MM.1S (cell line): Measurements from ENCODE around the gene IFITM5.

Source experiments
- DNase-seq: peaks from one replicate; pipeline ENCODE4 v3.0.0-alpha.2; 2015
- H2AFZ ChIP-seq: fragments of 300-600 bp; sonication (generic); 2 replicates; pipeline ENCODE4 v1.6.0; 2016; ENCODE audit warnings: antibody characterized with exemption, low read length
- H3F3A ChIP-seq: fragments of 300-600 bp; sonication (generic); 2 replicates; pipeline ENCODE4 v1.6.1; 2016; ENCODE audit warnings: mild to moderate bottlenecking, antibody characterized with exemption, low read length, moderate library complexity, mixed read lengths; ENCODE audit not compliant: insufficient read depth
- H3K27ac ChIP-seq: fragments of 300-600 bp; sonication (generic); 2 replicates; pipeline ENCODE4 v1.5.1; 2016; ENCODE audit warnings: mild to moderate bottlenecking, low read length
- H3K27me3 ChIP-seq: fragments of 300-600 bp; sonication (generic); replicated peaks from 2 replicates; pipeline ENCODE4 v1.6.0; 2016; ENCODE audit warnings: low read length; ENCODE audit not compliant: insufficient read depth
- H3K36me3 ChIP-seq: fragments of 300-600 bp; sonication (generic); replicated peaks from 2 replicates; pipeline ENCODE4 v1.6.1; 2016; ENCODE audit warnings: mild to moderate bottlenecking, low read length, mixed read lengths; ENCODE audit not compliant: insufficient read depth
- H3K4me1 ChIP-seq: fragments of 300-600 bp; sonication (generic); 2 replicates; pipeline ENCODE4 v1.6.1; 2016; ENCODE audit warnings: low read length, mixed read lengths
- H3K4me2 ChIP-seq: fragments of 300-600 bp; sonication (generic); 2 replicates; pipeline ENCODE4 v1.6.0; 2016; ENCODE audit warnings: low read depth, low read length
- H3K4me3 ChIP-seq: fragments of 300-600 bp; sonication (generic); 2 replicates; pipeline ENCODE4 v1.5.1; 2016; ENCODE audit warnings: low read length, mixed read lengths
- H3K79me2 ChIP-seq: fragments of 300-600 bp; sonication (generic); 2 replicates; pipeline ENCODE4 v1.6.1; 2016; ENCODE audit warnings: mixed run types, low read length, mixed read lengths
- H3K9ac ChIP-seq: fragments of 300-600 bp; sonication (generic); 2 replicates; pipeline ENCODE4 v1.6.1; 2016; ENCODE audit warnings: low read length, mixed read lengths
- H3K9me2 ChIP-seq: fragments of 300-600 bp; sonication (generic); replicated peaks from 2 replicates; pipeline ENCODE4 v1.6.1; 2016; ENCODE audit warnings: mild to moderate bottlenecking, low read length, mixed read lengths; ENCODE audit not compliant: insufficient read depth
- H3K9me3 ChIP-seq: fragments of 300-600 bp; sonication (generic); replicated peaks from 2 replicates; pipeline ENCODE4 v1.6.1; 2016; ENCODE audit warnings: mild to moderate bottlenecking, low read length, mixed read lengths; ENCODE audit not compliant: insufficient read depth
- H4K20me1 ChIP-seq: fragments of 300-600 bp; sonication (generic); 2 replicates; pipeline ENCODE4 v1.6.1; 2016; ENCODE audit warnings: mild to moderate bottlenecking, low read length, moderate library complexity, mixed read lengths; ENCODE audit not compliant: insufficient read depth
- CTCF ChIP-seq: fragments of 300-600 bp; sonication (generic); IDR thresholded peaks from 2 replicates; pipeline ENCODE4 v1.5.1; 2016; ENCODE audit warnings: antibody characterized with exemption, low read length, mixed read lengths
- EZH2 ChIP-seq: fragments of 300-600 bp; sonication (generic); optimal IDR thresholded peaks from 2 replicates; pipeline ENCODE3; 2017; ENCODE audit warnings: low read depth, mild to moderate bottlenecking, antibody characterized with exemption, low read length, mixed read lengths
- EZH2phosphoT487 ChIP-seq: fragments of 300-600 bp; sonication (generic); IDR thresholded peaks from 2 replicates; pipeline ENCODE4 v1.6.1; 2018; ENCODE audit warnings: antibody characterized with exemption, low read length

Gene IFITM5

GRCh38 chr11:305844-306211 lies 6.5 kb upstream of the IFITM5 start:
- Histone ChIP-seq H2AFZ (no peak overlapping the region), H3K79me2 (no peaks in the 10 kb centered on the region), H3F3A (no peaks in the 10 kb centered on the region), H3K9me2 (no peaks in the 10 kb centered on the region), H3K4me2 (no peak overlapping the region), H3K4me1 (no peaks in the 10 kb centered on the region), H3K9me3 (no peaks in the 10 kb centered on the region), H3K9ac (no peak overlapping the region), H3K4me3 (no peak overlapping the region), H3K27me3 (peaks cover 64% of the 10 kb centered on the region), H4K20me1 (no peaks in the 10 kb centered on the region), H3K36me3 (no peaks in the 10 kb centered on the region), H3K27ac (no peak overlapping the region)
- no peak for DNase-seq
- no peak for TF ChIP-seq EZH2
- TF ChIP-seq EZH2phosphoT487: no peak
- TF ChIP-seq CTCF: no peak

GRCh38 chr11:304915-305843 lies 5.9 kb upstream of the IFITM5 start:
- no peak overlapping the region for H3K9ac ChIP-seq
- H3K79me2 ChIP-seq: no peaks in the 10 kb centered on the region
- no peaks in the 10 kb centered on the region for H3K9me3 ChIP-seq
- H3K27ac ChIP-seq: no peak overlapping the region
- no peak overlapping the region for H3K4me2 ChIP-seq
- no peaks in the 10 kb centered on the region for H4K20me1 ChIP-seq
- DNase-seq: peak; percentile 53
- H3K27me3 ChIP-seq: peaks cover 70% of the 10 kb centered on the region
- no peak for TF ChIP-seq EZH2
- peak; percentile 63 for TF ChIP-seq CTCF
- TF ChIP-seq EZH2phosphoT487: no peak
- H3K9me2 ChIP-seq: no peaks in the 10 kb centered on the region
- H3F3A ChIP-seq: no peaks in the 10 kb centered on the region
- no peaks in the 10 kb centered on the region for H3K4me1 ChIP-seq
- no peak overlapping the region for H3K4me3 ChIP-seq
- H2AFZ ChIP-seq: no peak overlapping the region
- no peaks in the 10 kb centered on the region for H3K36me3 ChIP-seq

- no peaks in the 10 kb centered on the region for H3F3A ChIP-seq
- no peaks in the 10 kb centered on the region for H3K79me2 ChIP-seq
- H2AFZ ChIP-seq: no peak overlapping the region
- DNase-seq: no peak
- H3K4me3 ChIP-seq: no peak overlapping the region
- peaks cover 69% of the 10 kb centered on the region for H3K27me3 ChIP-seq
- TF ChIP-seq EZH2: no peak
- no peak for TF ChIP-seq CTCF
- no peak for TF ChIP-seq EZH2phosphoT487
- no peaks in the 10 kb centered on the region for H3K9me2 ChIP-seq
- no peak overlapping the region for H3K9ac ChIP-seq
- no peak overlapping the region for H3K27ac ChIP-seq
- H3K4me2 ChIP-seq: no peak overlapping the region
- no peaks in the 10 kb centered on the region for H4K20me1 ChIP-seq
- no peaks in the 10 kb centered on the region for H3K9me3 ChIP-seq
- no peaks in the 10 kb centered on the region for H3K36me3 ChIP-seq
- no peaks in the 10 kb centered on the region for H3K4me1 ChIP-seq
Observed at GRCh38 chr11:304061-304506, 4.8 kb upstream of the IFITM5 start.
